Gastroesophageal sphincter (tissue), 3 donors: ENCODE measurements around the gene TREML4.

ENCODE experiments used
- POLR2A ChIP-seq, 2 donors: fragments of 450-650 bp; IDR thresholded peaks; one replicate each; pipeline ENCODE4 v1.6.1; 2017; ENCODE audit warnings: antibody characterized with exemption in 2 of 2, mild to moderate bottlenecking in 2 of 2, moderate library complexity in 1 of 2
- POLR2AphosphoS5 ChIP-seq: sonication (generic); formaldehyde crosslinking; IDR thresholded peaks from one replicate; pipeline ENCODE4 v1.6.1; 2017; ENCODE audit warnings: antibody characterized with exemption
- TF ChIP-seq, protein P1 (sequence below), 4 experiments: fragments of 200-600 bp in 2 of 4; fragments of 450-650 bp in 2 of 4; sonication (generic) in 1 of 4; IDR thresholded peaks; one replicate each; pipeline ENCODE4 v1.5.1; 2017 to 2019; ENCODE audit warnings: antibody characterized with exemption in 4 of 4, mild to moderate bottlenecking in 2 of 4, moderate library complexity in 2 of 4

DNA sequence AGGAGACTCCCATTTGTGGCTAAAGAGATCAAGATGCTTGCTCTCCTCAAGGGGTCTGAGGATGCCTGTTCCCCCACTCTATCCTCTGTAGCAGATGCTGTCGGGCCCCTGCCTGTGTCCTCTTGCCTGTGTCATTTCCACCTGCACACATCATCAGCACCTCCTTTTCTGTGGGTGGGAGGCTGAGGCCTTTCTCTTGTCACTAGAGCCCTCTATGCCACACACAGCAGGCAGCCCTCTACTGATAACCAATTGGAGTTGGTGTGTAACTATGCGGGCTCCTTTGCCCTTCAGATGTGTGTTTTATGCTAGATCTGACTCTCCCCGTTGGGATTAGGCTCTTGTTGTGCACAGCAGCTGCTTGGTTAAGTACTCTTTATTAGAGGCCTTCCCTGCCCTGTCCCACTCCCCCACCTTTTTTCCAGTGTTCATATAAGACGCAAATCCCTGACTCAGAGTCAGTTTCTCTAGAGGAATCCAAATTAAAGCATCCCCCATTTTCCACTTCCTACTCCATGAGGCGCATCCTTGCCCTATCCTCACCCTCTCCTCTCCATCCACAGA, 34.9 kb upstream of the TREML4 start:
- TF ChIP-seq, protein P1, sequence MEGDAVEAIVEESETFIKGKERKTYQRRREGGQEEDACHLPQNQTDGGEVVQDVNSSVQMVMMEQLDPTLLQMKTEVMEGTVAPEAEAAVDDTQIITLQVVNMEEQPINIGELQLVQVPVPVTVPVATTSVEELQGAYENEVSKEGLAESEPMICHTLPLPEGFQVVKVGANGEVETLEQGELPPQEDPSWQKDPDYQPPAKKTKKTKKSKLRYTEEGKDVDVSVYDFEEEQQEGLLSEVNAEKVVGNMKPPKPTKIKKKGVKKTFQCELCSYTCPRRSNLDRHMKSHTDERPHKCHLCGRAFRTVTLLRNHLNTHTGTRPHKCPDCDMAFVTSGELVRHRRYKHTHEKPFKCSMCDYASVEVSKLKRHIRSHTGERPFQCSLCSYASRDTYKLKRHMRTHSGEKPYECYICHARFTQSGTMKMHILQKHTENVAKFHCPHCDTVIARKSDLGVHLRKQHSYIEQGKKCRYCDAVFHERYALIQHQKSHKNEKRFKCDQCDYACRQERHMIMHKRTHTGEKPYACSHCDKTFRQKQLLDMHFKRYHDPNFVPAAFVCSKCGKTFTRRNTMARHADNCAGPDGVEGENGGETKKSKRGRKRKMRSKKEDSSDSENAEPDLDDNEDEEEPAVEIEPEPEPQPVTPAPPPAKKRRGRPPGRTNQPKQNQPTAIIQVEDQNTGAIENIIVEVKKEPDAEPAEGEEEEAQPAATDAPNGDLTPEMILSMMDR (IDR thresholded peaks at IDR 0.05): no peak
- no peak for TF ChIP-seq POLR2A (IDR thresholded peaks at IDR 0.05)
- TF ChIP-seq POLR2AphosphoS5: no peak
